Fibroblast of skin of right biceps (primary cell): ENCODE results near the gene CACNA1H.
"Not testable (repeated sequence)": the region's sequence is repeated elsewhere in the genome, so short reads cannot be mapped to it uniquely, and the experiment has no call there.

Experiments
- DNase-seq: peaks from one replicate; pipeline ENCODE4 v3.0.0-alpha.2; 2013

The CACNA1H gene

GRCh38 chr16:1230471-1231212 is 77.7 kb downstream of the CACNA1H start:
- DNase-seq = not testable (repeated sequence)

- DNase-seq = not testable (repeated sequence)
These were observed 78.4 kb downstream of the CACNA1H start for GRCh38 chr16:1231301-1231700.

GRCh38 chr16:1232049-1232748 is 79.3 kb downstream of the CACNA1H start:
- not testable (repeated sequence) for DNase-seq

- DNase-seq = not testable (repeated sequence)
These were observed 83.8 kb downstream of the CACNA1H start for GRCh38 chr16:1236659-1237058.

- no peak for DNase-seq
These were observed 85.1 kb downstream of the CACNA1H start for GRCh38 chr16:1237990-1238389.

GRCh38 chr16:1238909-1239308 is 86.0 kb downstream of the CACNA1H start:
- DNase-seq = not testable (repeated sequence)

GRCh38 chr16:1239575-1239974 is 86.7 kb downstream of the CACNA1H start:
- not testable (repeated sequence) for DNase-seq

- not testable (repeated sequence) for DNase-seq
These were observed 87.5 kb downstream of the CACNA1H start, which contains the start of gene TPSAB1 for GRCh38 chr16:1240436-1240835. Gene TPSAB1 (plus strand): TSS chr16:1240705. CDS start chr16:1240939, 234 bp downstream.

- not testable (repeated sequence) for DNase-seq
These were observed 88.2 kb downstream of the CACNA1H start for GRCh38 chr16:1241081-1241480.

GRCh38 chr16:1243363-1243762 is 90.5 kb downstream of the CACNA1H start:
- not testable (repeated sequence) for DNase-seq

GRCh38 chr16:1243907-1244850 is 91.3 kb downstream of the CACNA1H start:
- not testable (repeated sequence) for DNase-seq

- DNase-seq = no peak
These were observed 92.0 kb downstream of the CACNA1H start for GRCh38 chr16:1244881-1245280.

GRCh38 chr16:1245452-1246020 is 92.6 kb downstream of the CACNA1H start:
- DNase-seq = no peak

GRCh38 chr16:1247903-1248537 is 95.1 kb downstream of the CACNA1H start:
- not testable (repeated sequence) for DNase-seq

- not testable (repeated sequence) for DNase-seq
These were observed 96.3 kb downstream of the CACNA1H start for GRCh38 chr16:1249031-1249755.

- not testable (repeated sequence) for DNase-seq
These were observed 100.9 kb downstream of the CACNA1H start for GRCh38 chr16:1253701-1254364.

GRCh38 chr16:1254821-1255220 is 101.9 kb downstream of the CACNA1H start:
- DNase-seq = not testable (repeated sequence)

- DNase-seq = not testable (repeated sequence)
These were observed 102.6 kb downstream of the CACNA1H start, which contains the start of gene TPSD1 for GRCh38 chr16:1255276-1256122. Gene TPSD1 (plus strand): TSS chr16:1256069. CDS start chr16:1256281, 212 bp downstream.

GRCh38 chr16:1256296-1256873 is 103.5 kb downstream of the CACNA1H start:
- not testable (repeated sequence) for DNase-seq
